Common myeloid progenitor, CD34-positive (primary cell): ENCODE results near the gene HIVEP2.

ENCODE experiments used
- CTCF ChIA-PET: fragments of 350-600 bp; sonication (Branson Sonifier 250); formaldehyde crosslinking; loops from one replicate; lab custom pipeline; 2021; ENCODE audit warnings: antibody characterized with exemption; lab: Charles Lee
- POLR2A ChIA-PET: fragments of 350-600 bp; sonication (Branson Sonifier 250); formaldehyde crosslinking; loops from one replicate; lab custom pipeline; 2021; ENCODE audit warnings: antibody characterized with exemption; lab: Charles Lee
- DNase-seq, 3 donors: peaks; one replicate each; pipeline versions ENCODE4 v3.0.0 to v3.0.0-alpha.2; 2013
- H3K27ac ChIP-seq, 2 experiments: 1 replicate in 1 of 2; 2 replicates in 1 of 2; pipeline ENCODE4 v1.7.0; 2013; ENCODE audit warnings: inconsistent platforms in 2 of 2, low read length in 2 of 2, mild to moderate bottlenecking in 2 of 2, low read depth in 1 of 2, moderate library complexity in 1 of 2; ENCODE audit not compliant: severe bottlenecking in 2 of 2, insufficient read depth in 1 of 2, poor library complexity in 1 of 2
- H3K27me3 ChIP-seq, 5 experiments: replicated peaks in 2 of 5; 1 replicate in 3 of 5; 2 replicates in 2 of 5; pipeline versions ENCODE4 v1.6.1 to v1.7.0; 2013; ENCODE audit warnings: low read length in 4 of 5, mild to moderate bottlenecking in 2 of 5, moderate library complexity in 2 of 5, inconsistent platforms in 1 of 5; ENCODE audit not compliant: insufficient read depth in 5 of 5, control insufficient read depth in 4 of 5
- H3K36me3 ChIP-seq, 4 experiments: 1 replicate in 2 of 4; 2 replicates in 2 of 4; pipeline versions ENCODE4 v1.6.1 to v1.7.0; 2013; ENCODE audit warnings: low read length in 3 of 4, control low read depth in 1 of 4, mild to moderate bottlenecking in 1 of 4; ENCODE audit not compliant: control insufficient read depth in 4 of 4, insufficient read depth in 4 of 4
- H3K4me1 ChIP-seq, 4 experiments: 1 replicate in 3 of 4; 2 replicates in 1 of 4; pipeline versions ENCODE4 v1.6.1 to v1.7.1; 2013; ENCODE audit warnings: low read length in 3 of 4, mild to moderate bottlenecking in 3 of 4, control low read depth in 1 of 4, inconsistent platforms in 1 of 4, moderate library complexity in 1 of 4; ENCODE audit not compliant: control insufficient read depth in 4 of 4, insufficient read depth in 4 of 4; ENCODE audit errors: control extremely low read depth in 1 of 4
- H3K4me3 ChIP-seq, 7 experiments: 1 replicate in 4 of 7; 2 replicates in 3 of 7; pipeline versions ENCODE4 v1.5.1 to v1.7.0; 2013; ENCODE audit warnings: mild to moderate bottlenecking in 7 of 7, low read length in 6 of 7, moderate library complexity in 6 of 7, inconsistent platforms in 2 of 7, low read depth in 2 of 7, control low read depth in 1 of 7; ENCODE audit not compliant: insufficient read depth in 4 of 7, control insufficient read depth in 1 of 7; ENCODE audit errors: extremely low read depth in 1 of 7
- H3K9me3 ChIP-seq, 5 experiments: 1 replicate in 4 of 5; 2 replicates in 1 of 5; pipeline versions ENCODE4 v1.6.1 to v1.7.1; 2013; ENCODE audit warnings: low read length in 4 of 5, mild to moderate bottlenecking in 2 of 5, inconsistent platforms in 1 of 5, low read depth in 1 of 5, moderate library complexity in 1 of 5; ENCODE audit not compliant: control insufficient read depth in 4 of 5, insufficient read depth in 2 of 5; ENCODE audit errors: control extremely low read depth in 1 of 5
- WGBS: methylation state at CpG from one replicate; pipeline ENCODE4 v1.1.5; 2013; ENCODE audit not compliant: insufficient coverage; 5-methylcytosine and 5-hydroxymethylcytosine counted together

HIVEP2 gene

GRCh38 chr6:142926177-142926493 is 18.8 kb downstream of the HIVEP2 start:
- no peak for DNase-seq
- Histone ChIP-seq H3K4me3 (peak overlapping the region in 6 of 7 experiments; percentile 63 to 92 (median 80)), H3K9me3 (no peaks in the 10 kb centered on the region), H3K36me3 (peaks cover 0 to 3% (median 0%) of the 10 kb centered on the region in 4 experiments), H3K27ac (peak overlapping the region; percentile 53 to 79), H3K4me1 (peaks cover 0 to 21% (median 12%) of the 10 kb centered on the region in 4 experiments), H3K27me3 (no peaks in the 10 kb centered on the region)
- CTCF ChIA-PET, result interaction anchor here (0.8 to 2.3 kb wide), 9 partner anchors 9 to 610 kb away, joined by 3 to 11 read pairs (median 3); no protein-coding TSS in a partner anchor
- no CpG with 5 or more reads among the region's 2 CpGs for WGBS
- POLR2A ChIA-PET, result interaction anchor here (0.6 to 3.8 kb wide), 8 partner anchors 13 to 81 kb away, joined by 3 to 19 read pairs (median 3); partner anchors contain the start of gene HIVEP2

GRCh38 chr6:142925575-142926110 is 19.3 kb downstream of the HIVEP2 start:
- H3K4me3 ChIP-seq, result no peak overlapping the region
- H3K27me3 ChIP-seq, result no peaks in the 10 kb centered on the region
- ChIA-PET CTCF (interaction anchor here (0.8 to 2.3 kb wide), 10 partner anchors 9 to 611 kb away, joined by 3 to 11 read pairs (median 3); no protein-coding TSS in a partner anchor), POLR2A (interaction anchor here (0.6 to 3.8 kb wide), 5 partner anchors 16 to 154 kb away, joined by 3 to 19 read pairs (median 3); partner anchors contain the start of gene HIVEP2)
- peaks cover 0 to 3% (median 0%) of the 10 kb centered on the region in 4 experiments for H3K36me3 ChIP-seq
- no peaks in the 10 kb centered on the region for H3K9me3 ChIP-seq
- DNase-seq, result no peak
- 100% methylated on average over 1 of the region's 7 CpGs for WGBS
- peak overlapping the region in 1 of 2 experiments; percentile 79 for H3K27ac ChIP-seq
- H3K4me1 ChIP-seq, result peaks cover 0 to 21% (median 12%) of the 10 kb centered on the region in 4 experiments

- CTCF ChIA-PET, result interaction anchor here (1.2 to 1.6 kb wide), 2 partner anchors 9 to 17 kb away, joined by 4 read pairs; no protein-coding TSS in a partner anchor
- no peak overlapping the region for H3K4me3 ChIP-seq
- H3K9me3 ChIP-seq, result no peaks in the 10 kb centered on the region
- POLR2A ChIA-PET, result no interaction called here
- no peaks in the 10 kb centered on the region for H3K4me1 ChIP-seq
- no peak overlapping the region for H3K27ac ChIP-seq
- peaks cover 0 to 3% (median under 1%) of the 10 kb centered on the region in 4 experiments for H3K36me3 ChIP-seq
- DNase-seq, result no peak
- WGBS, result 97% methylated on average over 7 of the region's 9 CpGs
- H3K27me3 ChIP-seq, result no peaks in the 10 kb centered on the region
These were observed 26.5 kb downstream of the HIVEP2 start for GRCh38 chr6:142918339-142919042.

- Histone ChIP-seq H3K9me3 (no peaks in the 10 kb centered on the region), H3K36me3 (peaks cover 0 to 7% (median 2%) of the 10 kb centered on the region in 4 experiments), H3K27ac (no peak overlapping the region), H3K27me3 (no peaks in the 10 kb centered on the region), H3K4me1 (no peaks in the 10 kb centered on the region), H3K4me3 (no peak overlapping the region)
- ChIA-PET POLR2A (no interaction called here), CTCF (interaction anchor here (0.6 to 1.3 kb wide), 6 partner anchors 9 to 835 kb away, joined by 3 to 5 read pairs (median 3); no protein-coding TSS in a partner anchor)
- no CpG with 5 or more reads among the region's 1 CpG for WGBS
- no peak for DNase-seq
These were observed 28.1 kb downstream of the HIVEP2 start for GRCh38 chr6:142916881-142917280.

DNA sequence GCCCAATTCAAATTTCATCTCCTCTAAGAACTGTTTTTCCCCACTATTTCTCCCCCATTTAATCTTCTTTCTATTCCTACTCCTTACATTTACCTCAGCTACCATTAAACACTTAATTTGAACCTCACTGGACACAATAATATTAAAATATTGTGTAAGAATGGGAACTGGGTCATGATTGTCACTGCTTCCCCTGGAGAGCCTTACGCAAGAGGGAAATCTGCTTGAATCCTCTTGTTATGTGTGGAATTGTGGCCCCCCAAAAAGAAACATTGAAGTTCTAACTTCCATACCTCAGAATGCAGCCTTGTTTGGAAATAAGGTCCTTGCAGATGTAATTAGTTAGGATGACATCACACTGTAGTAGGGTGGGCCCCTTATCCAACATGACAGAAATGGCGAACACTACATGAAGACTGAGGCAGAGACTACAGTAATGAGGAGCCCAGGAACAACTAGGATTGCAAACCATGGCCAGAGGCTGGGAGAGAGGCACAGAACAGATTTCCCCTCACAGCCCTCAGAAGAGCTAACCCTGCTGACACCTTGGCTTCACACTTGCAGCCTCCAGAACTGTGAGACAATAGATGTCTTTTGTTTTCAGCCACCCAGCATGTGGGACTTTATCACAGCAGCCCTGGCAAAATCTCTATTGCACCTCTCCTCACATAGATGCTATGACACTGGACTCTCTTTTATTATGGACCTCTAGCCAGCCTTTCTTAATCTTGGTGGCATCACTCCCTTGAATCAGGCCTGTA is 29.9 kb downstream of the HIVEP2 start:
- H3K9me3 ChIP-seq, result no peaks in the 10 kb centered on the region
- no peak overlapping the region for H3K4me3 ChIP-seq
- ChIA-PET CTCF (interaction anchor here (0.5 to 1.4 kb wide), 2 partner anchors 30 to 221 kb away, joined by 3 read pairs; no protein-coding TSS in a partner anchor), POLR2A (no interaction called here)
- WGBS, result 100% methylated on average over 2 of the region's 2 CpGs
- H3K27ac ChIP-seq, result no peak overlapping the region
- no peak for DNase-seq
- H3K4me1 ChIP-seq, result no peaks in the 10 kb centered on the region
- H3K36me3 ChIP-seq, result peaks cover 0 to 7% (median 2%) of the 10 kb centered on the region in 4 experiments
- H3K27me3 ChIP-seq, result no peaks in the 10 kb centered on the region

DNA sequence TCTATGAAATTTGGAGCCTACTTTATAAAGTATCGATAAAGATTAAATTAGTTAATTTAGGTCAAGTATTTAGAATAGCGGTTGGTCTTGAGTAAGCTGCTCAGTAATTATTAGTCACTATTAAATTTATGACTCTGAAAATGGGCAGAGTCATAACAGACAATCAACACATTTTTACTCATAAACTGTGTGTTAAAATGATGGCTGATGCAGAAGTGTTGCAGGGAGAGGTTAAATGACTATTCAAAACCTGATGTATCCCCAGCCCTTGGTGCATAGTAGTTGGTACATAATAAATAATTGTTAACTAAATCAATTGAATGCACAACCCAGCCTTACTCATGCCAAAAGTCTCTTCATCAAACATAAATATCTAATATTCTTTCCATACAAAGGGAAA is 30.6 kb downstream of the HIVEP2 start:
- no CpG with 5 or more reads among the region's 2 CpGs for WGBS
- no peaks in the 10 kb centered on the region for H3K9me3 ChIP-seq
- CTCF ChIA-PET, result interaction anchor here (1.4 kb wide), 1 partner anchor 29 kb away, joined by 3 read pairs; no protein-coding TSS in a partner anchor
- no peak overlapping the region for H3K27ac ChIP-seq
- POLR2A ChIA-PET, result no interaction called here
- DNase-seq, result no peak
- peaks cover 0 to 7% (median 1%) of the 10 kb centered on the region in 4 experiments for H3K36me3 ChIP-seq
- H3K4me1 ChIP-seq, result no peaks in the 10 kb centered on the region
- no peaks in the 10 kb centered on the region for H3K27me3 ChIP-seq
- no peak overlapping the region for H3K4me3 ChIP-seq
